SU-DHL-6 (cell line): ENCODE results near the gene QPCT.

ENCODE experiments used
- H2AFZ ChIP-seq: fragments of 200-600 bp; sonication (generic); 2 replicates; pipeline ENCODE4 v1.6.1; 2014; ENCODE audit warnings: low read depth, mild to moderate bottlenecking, moderate library complexity, mixed read lengths, antibody characterized with exemption, low read length; ENCODE audit not compliant: severe bottlenecking
- H3F3A ChIP-seq: fragments of 200-600 bp; shearing (Covaris generic); 2 replicates; pipeline ENCODE4 v1.6.0; 2016; ENCODE audit warnings: antibody characterized with exemption, mild to moderate bottlenecking; ENCODE audit not compliant: insufficient read depth
- H3K27ac ChIP-seq: fragments of 200-600 bp; sonication (generic); 2 replicates; pipeline ENCODE4 v1.5.1; 2016; ENCODE audit warnings: low read depth, mild to moderate bottlenecking, low read length, moderate library complexity, mixed read lengths
- H3K27me3 ChIP-seq: fragments of 200-600 bp; sonication (generic), shearing (Covaris generic); 2 replicates; pipeline ENCODE4 v1.6.0; 2014; ENCODE audit warnings: mild to moderate bottlenecking, low read length
- H3K36me3 ChIP-seq: fragments of 200-600 bp; sonication (generic); 2 replicates; pipeline ENCODE4 v1.6.1; 2014; ENCODE audit warnings: mild to moderate bottlenecking, low read length, mixed read lengths
- H3K4me2 ChIP-seq: fragments of 300-600, 200-600 bp; shearing (Covaris generic), sonication (generic); 2 replicates; pipeline ENCODE4 v1.6.0; 2014; ENCODE audit warnings: low read length, low read depth, mild to moderate bottlenecking; ENCODE audit not compliant: poor library complexity, severe bottlenecking
- H3K4me3 ChIP-seq: fragments of 200-600 bp; sonication (generic); 2 replicates; pipeline ENCODE4 v1.5.1; 2014; ENCODE audit warnings: antibody characterized with exemption, low read length, mild to moderate bottlenecking, mixed read lengths; ENCODE audit not compliant: insufficient read depth, poor library complexity, severe bottlenecking
- H3K79me2 ChIP-seq: fragments of 200-600 bp; sonication (generic); 2 replicates; pipeline ENCODE4 v1.6.1; 2014; ENCODE audit warnings: mild to moderate bottlenecking, low read length, moderate library complexity; ENCODE audit not compliant: insufficient read depth
- H3K9ac ChIP-seq: fragments of 200-600 bp; sonication (generic); 2 replicates; pipeline ENCODE4 v1.7.0; 2014; ENCODE audit warnings: mild to moderate bottlenecking, low read length
- H3K9me2 ChIP-seq: fragments of 200-600 bp; sonication (generic); replicated peaks from 2 replicates; pipeline ENCODE4 v1.6.1; 2014; ENCODE audit warnings: low read length; ENCODE audit not compliant: insufficient read depth
- H3K9me3 ChIP-seq: fragments of 200-600 bp; sonication (generic); 2 replicates; pipeline ENCODE4 v1.6.1; 2014; ENCODE audit warnings: low read length, mixed read lengths; ENCODE audit not compliant: insufficient read depth
- H4K20me1 ChIP-seq: fragments of 200-600 bp; sonication (generic); 2 replicates; pipeline ENCODE4 v1.6.1; 2014; ENCODE audit warnings: low read depth, mild to moderate bottlenecking, antibody characterized with exemption, low read length, moderate library complexity, mixed read lengths
- EZH2phosphoT487 ChIP-seq: fragments of 200-600 bp; sonication (generic), shearing (Covaris generic); conservative IDR thresholded peaks from 2 replicates; pipeline ENCODE4 v1.6.1; 2018; ENCODE audit warnings: mild to moderate bottlenecking, antibody characterized with exemption, low read length, moderate library complexity, mixed read lengths
- TF ChIP-seq, protein P1 (sequence below): fragments of 200-600 bp; sonication (generic); IDR thresholded peaks from one replicate; pipeline ENCODE4 v1.5.1; 2017; ENCODE audit warnings: antibody characterized with exemption, mild to moderate bottlenecking, low read length, moderate library complexity; ENCODE audit not compliant: insufficient read depth, poor library complexity, severe bottlenecking

Gene QPCT

DNA sequence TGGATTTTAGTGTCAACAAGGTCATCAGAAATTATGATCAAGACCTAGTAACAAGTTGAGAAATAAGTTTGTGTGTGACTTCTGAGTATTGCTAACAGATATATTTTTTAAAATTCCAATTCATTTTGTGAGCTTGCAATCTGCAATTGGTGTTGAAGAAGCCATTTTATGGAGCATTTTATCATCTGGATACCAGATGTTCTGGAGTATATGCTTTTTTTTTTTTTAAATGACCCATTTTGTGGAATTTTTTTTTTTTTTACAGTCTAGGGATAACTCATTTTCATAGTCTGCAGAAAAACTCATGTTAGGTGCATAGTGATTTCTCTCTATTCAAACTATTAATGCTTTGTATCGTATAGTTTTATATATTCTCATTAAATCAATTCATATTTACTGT lies 12.6 kb downstream of the QPCT start:
- Histone ChIP-seq H3K9me2 (no peaks in the 10 kb centered on the region), H3K4me3 (no peak overlapping the region), H3K4me2 (no peak overlapping the region), H3K79me2 (no peaks in the 10 kb centered on the region), H3K27me3 (no peaks in the 10 kb centered on the region), H3F3A (no peaks in the 10 kb centered on the region), H3K36me3 (no peaks in the 10 kb centered on the region), H3K27ac (no peak overlapping the region), H3K9me3 (no peaks in the 10 kb centered on the region), H2AFZ (no peak overlapping the region), H4K20me1 (no peaks in the 10 kb centered on the region), H3K9ac (no peak overlapping the region)
- TF ChIP-seq EZH2phosphoT487 = no peak
- TF ChIP-seq, protein P1, sequence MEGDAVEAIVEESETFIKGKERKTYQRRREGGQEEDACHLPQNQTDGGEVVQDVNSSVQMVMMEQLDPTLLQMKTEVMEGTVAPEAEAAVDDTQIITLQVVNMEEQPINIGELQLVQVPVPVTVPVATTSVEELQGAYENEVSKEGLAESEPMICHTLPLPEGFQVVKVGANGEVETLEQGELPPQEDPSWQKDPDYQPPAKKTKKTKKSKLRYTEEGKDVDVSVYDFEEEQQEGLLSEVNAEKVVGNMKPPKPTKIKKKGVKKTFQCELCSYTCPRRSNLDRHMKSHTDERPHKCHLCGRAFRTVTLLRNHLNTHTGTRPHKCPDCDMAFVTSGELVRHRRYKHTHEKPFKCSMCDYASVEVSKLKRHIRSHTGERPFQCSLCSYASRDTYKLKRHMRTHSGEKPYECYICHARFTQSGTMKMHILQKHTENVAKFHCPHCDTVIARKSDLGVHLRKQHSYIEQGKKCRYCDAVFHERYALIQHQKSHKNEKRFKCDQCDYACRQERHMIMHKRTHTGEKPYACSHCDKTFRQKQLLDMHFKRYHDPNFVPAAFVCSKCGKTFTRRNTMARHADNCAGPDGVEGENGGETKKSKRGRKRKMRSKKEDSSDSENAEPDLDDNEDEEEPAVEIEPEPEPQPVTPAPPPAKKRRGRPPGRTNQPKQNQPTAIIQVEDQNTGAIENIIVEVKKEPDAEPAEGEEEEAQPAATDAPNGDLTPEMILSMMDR = no peak

DNA sequence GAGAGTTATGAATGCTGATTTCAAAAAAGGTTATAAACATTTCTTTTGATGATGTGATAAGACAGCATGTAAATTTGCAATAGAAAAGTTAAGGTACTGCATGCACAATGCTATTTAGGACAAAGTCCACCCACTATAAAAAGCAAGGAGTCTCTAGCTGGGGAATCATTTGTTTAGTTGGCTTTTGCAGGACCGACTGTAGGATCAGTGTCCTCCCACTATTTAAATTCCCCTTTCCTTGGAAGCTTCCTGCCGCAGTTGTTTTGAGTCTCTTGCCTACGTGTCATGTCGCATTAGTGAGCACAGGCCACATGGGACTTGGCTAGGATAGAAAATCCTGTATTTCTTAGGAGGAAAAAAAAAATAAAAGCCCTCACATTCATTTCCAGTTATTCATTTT lies 13.1 kb downstream of the QPCT start:
- no peak for TF ChIP-seq EZH2phosphoT487
- TF ChIP-seq, protein P1 = no peak
- H2AFZ ChIP-seq = no peak overlapping the region
- H4K20me1 ChIP-seq = no peaks in the 10 kb centered on the region
- no peak overlapping the region for H3K27ac ChIP-seq
- no peaks in the 10 kb centered on the region for H3K36me3 ChIP-seq
- H3K9me3 ChIP-seq = no peaks in the 10 kb centered on the region
- no peak overlapping the region for H3K4me3 ChIP-seq
- no peaks in the 10 kb centered on the region for H3K9me2 ChIP-seq
- no peak overlapping the region for H3K9ac ChIP-seq
- no peak overlapping the region for H3K4me2 ChIP-seq
- H3F3A ChIP-seq = no peaks in the 10 kb centered on the region
- no peaks in the 10 kb centered on the region for H3K79me2 ChIP-seq
- no peaks in the 10 kb centered on the region for H3K27me3 ChIP-seq

DNA sequence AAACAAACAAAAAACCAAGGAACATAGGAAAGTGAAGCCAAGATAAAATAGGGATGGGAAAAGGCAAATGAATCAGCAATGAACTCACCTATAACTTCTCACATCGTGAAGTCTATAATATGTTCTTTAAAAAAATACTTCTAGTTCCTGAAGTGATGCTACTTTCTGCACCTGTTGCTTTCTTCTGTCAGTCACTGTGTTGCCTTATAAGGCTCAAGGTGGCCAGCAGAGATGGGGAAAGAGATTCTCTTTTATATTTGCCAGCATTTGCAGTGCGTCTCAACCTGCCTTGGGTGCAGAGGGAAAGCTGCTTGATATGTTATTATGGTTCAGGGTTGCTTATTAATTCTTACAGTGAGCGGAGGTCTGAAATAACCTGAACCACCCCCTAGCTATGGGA lies 14.0 kb downstream of the QPCT start:
- Histone ChIP-seq H3K9me2 (no peaks in the 10 kb centered on the region), H3K4me3 (no peak overlapping the region), H3K27me3 (no peaks in the 10 kb centered on the region), H3F3A (no peaks in the 10 kb centered on the region), H3K27ac (no peak overlapping the region), H2AFZ (no peak overlapping the region), H3K9me3 (no peaks in the 10 kb centered on the region), H4K20me1 (no peaks in the 10 kb centered on the region), H3K79me2 (no peaks in the 10 kb centered on the region), H3K36me3 (no peaks in the 10 kb centered on the region), H3K9ac (no peak overlapping the region), H3K4me2 (no peak overlapping the region)
- TF ChIP-seq, protein P1 = no peak
- no peak for TF ChIP-seq EZH2phosphoT487
